Ovary (tissue), 9 donors: Measurements from ENCODE around the gene PCDH15. TPM values are rescaled to one million over a fixed set of nuclear protein-coding genes. Genes with fewer than 3 reads are reported as not detected.

Experiments used
- DNase-seq, 5 donors: peaks; one replicate each; pipeline ENCODE4 v3.0.0-alpha.2; 2019 to 2020
- H3K27ac ChIP-seq, 2 donors: fragments of 200-600 bp; one replicate each; pipeline versions ENCODE4 v1.5.1 to v1.8.0; 2019 to 2022
- H3K27me3 ChIP-seq: fragments of 200-600 bp; one replicate; pipeline ENCODE4 v1.8.0; 2022
- H3K36me3 ChIP-seq: fragments of 200-600 bp; sonication (generic); one replicate; pipeline ENCODE4 v1.5.1; 2019
- H3K4me1 ChIP-seq: one replicate; pipeline ENCODE4 v1.8.1; 2013; ENCODE audit warnings: mild to moderate bottlenecking, moderate library complexity; ENCODE audit not compliant: insufficient read depth
- H3K4me3 ChIP-seq: fragments of 200-600 bp; sonication (generic); one replicate; pipeline ENCODE4 v1.5.1; 2017
- H3K9me3 ChIP-seq, 2 donors: fragments of 200-600 bp in 1 of 2; sonication (generic) in 1 of 2; one replicate each; pipeline versions ENCODE4 v1.5.1 to v1.8.1; 2013 to 2019; ENCODE audit warnings: mild to moderate bottlenecking in 1 of 2, moderate library complexity in 1 of 2
- CTCF ChIP-seq, 3 donors: fragments of 450-650 bp in 2 of 3; fragments of 200-600 bp in 1 of 3; IDR thresholded peaks; one replicate each; pipeline versions ENCODE4 v1.5.1 to v1.8.0; 2016 to 2022; ENCODE audit warnings: antibody characterized with exemption in 3 of 3, mild to moderate bottlenecking in 1 of 3
- EP300 ChIP-seq: sonication (generic); formaldehyde crosslinking; IDR thresholded peaks from one replicate; pipeline ENCODE4 v1.6.1; 2017; ENCODE audit warnings: antibody characterized with exemption
- POLR2A ChIP-seq: fragments of 450-650 bp; IDR thresholded peaks from one replicate; pipeline ENCODE4 v1.6.1; 2017; ENCODE audit warnings: antibody characterized with exemption, mild to moderate bottlenecking, moderate library complexity
- WGBS, 3 donors: extraction: QIAGEN DNeasy Blood & Tissue Kit in 1 of 3; methylation state at CpG; one replicate each; pipeline versions ENCODE4 v1.1.5 to v1.1.7; 2013 to 2017; 5-methylcytosine and 5-hydroxymethylcytosine counted together
- intact Hi-C, 4 donors: fragments of 100-400 bp; cut with DNase I; formaldehyde crosslinking; loops; one replicate each; pipeline versions ENCODE4 v1.11.0 to v1.15.1; 2022 to 2023
- polyA plus RNA-seq, 2 donors: library from polyadenylated mRNA; stranded (reverse); fragments of 200-250 nt in 1 of 2; fragments of 350-450 nt in 1 of 2; fragmentation: Illumina TruSeq in 1 of 2; extraction: RNeasy Lipid Tissue Mini Kit (QIAGEN cat#74804) in 1 of 2; gene quantifications; one replicate each; pipeline ENCODE4 v1.2.3, GENCODE V29; 2013 to 2014
- total RNA-seq, 7 donors: library from RNA; depleted of rRNA in 2 of 7; stranded (reverse); fragments of >200 nt in 2 of 7; fragmentation: NEBNext Ultra II Directional in 3 of 7; extraction: Animal tissue kit (Norgen Biotek cat#: 25700) in 3 of 7; gene quantifications; one replicate each; pipeline versions ENCODE4 v1.1.0 to v1.2.4, GENCODE V29; 2016 to 2023
- donor health status: DM: no; HTN: no; CAD: no; lungs with moderate emphysema.
- donor health status: DM: no; HTN: no; CAD: no.
- donor health status: Bipolar disorder and iron deficiency.
- donor health status: DM: yes; HTN: yes; CAD: no.
- donor health status: DM: no; HTN: no; CAD: no.
- donor health status: DM: yes; HTN: yes; CAD: no.

The PCDH15 gene
- total and polyA plus RNA-seq, 9 donors, result 0.02 to 0.34 TPM; not detected in 7

- Histone ChIP-seq H3K9me3 (no peaks in the 10 kb centered on the region), H3K27me3 (no peaks in the 10 kb centered on the region), H3K4me1 (no peaks in the 10 kb centered on the region), H3K36me3 (no peaks in the 10 kb centered on the region), H3K4me3 (no peak overlapping the region), H3K27ac (no peak overlapping the region)
- TF ChIP-seq CTCF (IDR thresholded peaks at IDR 0.05) (no peak), EP300 (no peak)
- 86 to 92% (median 88%) methylated on average over 4 of the region's 4 CpGs for WGBS, 3 donors
- no peak for DNase-seq
- intact Hi-C loops, result no loop called here
Measured at GRCh38 chr10:53864846-53865245, 936.2 kb downstream of the PCDH15 start.

- intact Hi-C loops, result no loop called here
- H3K27me3 ChIP-seq, result no peaks in the 10 kb centered on the region
- H3K4me3 ChIP-seq, result no peak overlapping the region
- 59 to 72% (median 64%) methylated on average over 4 of the region's 4 CpGs for WGBS, 3 donors
- H3K4me1 ChIP-seq, result no peaks in the 10 kb centered on the region
- no peak for TF ChIP-seq EP300
- TF ChIP-seq POLR2A, result no peak
- no peak for TF ChIP-seq CTCF (IDR thresholded peaks at IDR 0.05)
- H3K9me3 ChIP-seq, result no peaks in the 10 kb centered on the region
- no peaks in the 10 kb centered on the region for H3K36me3 ChIP-seq
- no peak for DNase-seq
- no peak overlapping the region for H3K27ac ChIP-seq
Measured at GRCh38 chr10:53852450-53853175, 948.4 kb downstream of the PCDH15 start.

DNA sequence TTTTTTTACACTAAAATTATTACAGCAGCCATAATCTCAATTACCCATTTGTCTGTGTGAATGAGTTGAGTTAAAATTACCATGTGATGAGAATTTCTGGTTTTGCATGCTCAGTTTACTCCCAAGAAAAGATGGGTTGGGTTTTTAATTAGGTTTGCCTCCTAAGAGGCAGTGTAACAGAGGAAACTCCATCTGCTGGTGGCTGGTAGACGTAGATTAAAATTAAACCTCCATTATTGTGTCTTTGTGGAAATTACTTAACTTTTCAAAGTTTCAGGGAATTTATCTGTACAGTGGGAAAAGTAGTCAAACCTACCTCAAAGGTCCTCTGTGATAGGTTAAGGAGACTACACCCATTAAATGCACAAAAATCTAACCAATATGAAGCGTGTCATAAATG, 954.2 kb downstream of the PCDH15 start:
- DNase-seq, result no peak
- H3K36me3 ChIP-seq, result no peaks in the 10 kb centered on the region
- no peak overlapping the region for H3K4me3 ChIP-seq
- no peak overlapping the region for H3K27ac ChIP-seq
- intact Hi-C loops, result no loop called here
- H3K27me3 ChIP-seq, result no peaks in the 10 kb centered on the region
- H3K4me1 ChIP-seq, result no peaks in the 10 kb centered on the region
- H3K9me3 ChIP-seq, result no peaks in the 10 kb centered on the region
- WGBS, 3 donors, result 67 to 82% (median 70%) methylated on average over 2 of the region's 2 CpGs
- no peak for TF ChIP-seq EP300
- TF ChIP-seq CTCF (IDR thresholded peaks at IDR 0.05), result no peak
- TF ChIP-seq POLR2A, result no peak

- DNase-seq, result no peak
- no peaks in the 10 kb centered on the region for H3K27me3 ChIP-seq
- intact Hi-C loops, result no loop called here
- H3K9me3 ChIP-seq, result no peaks in the 10 kb centered on the region
- H3K4me3 ChIP-seq, result no peak overlapping the region
- H3K4me1 ChIP-seq, result no peaks in the 10 kb centered on the region
- 22 to 27% (median 24%) methylated on average over 1 of the region's 1 CpG for WGBS, 3 donors
- H3K36me3 ChIP-seq, result no peaks in the 10 kb centered on the region
- TF ChIP-seq CTCF (IDR thresholded peaks at IDR 0.05), result no peak
- no peak for TF ChIP-seq EP300
- no peak for TF ChIP-seq POLR2A
- H3K27ac ChIP-seq, result no peak overlapping the region
Measured at GRCh38 chr10:53843736-53844362, 957.2 kb downstream of the PCDH15 start.
